ENCODE measurements around the gene IFNK. TPM values are rescaled to one million over a fixed set of nuclear protein-coding genes. Genes with fewer than 3 reads are reported as not detected.
"Not testable (repeated sequence)": the region's sequence is repeated elsewhere in the genome, so short reads cannot be mapped to it uniquely, and the experiment has no call there.

IFNK gene
- total RNA-seq, 1 experiment from 2014 or later, result not detected

- no peaks in the 10 kb centered on the region for H3K9me3 ChIP-seq (ENCODE audit: control insufficient read depth in 1 of 2, insufficient read depth in 1 of 2, low read depth in 1 of 2, low read length in 2 of 2)
- no peak overlapping the region for H3K9ac ChIP-seq (ENCODE audit: low read length)
- ChIA-PET CTCF (no interaction called here), RAD21 (ENCODE audit: low non-redundant PET in 1 of 2, low total read pairs in 2 of 2, uncharacterized antibody in 2 of 2, unreplicated experiment in 2 of 2) (no interaction called here), POLR2A (no interaction called here)
- no peaks in the 10 kb centered on the region for H3K36me3 ChIP-seq (ENCODE audit: control insufficient read depth in 1 of 2, insufficient read depth in 2 of 2, low read length in 2 of 2)
- no peaks in the 10 kb centered on the region for H4K20me1 ChIP-seq (ENCODE audit: insufficient read depth)
- no peaks in the 10 kb centered on the region for H3K79me2 ChIP-seq (ENCODE audit: insufficient read depth, low read length)
- TF ChIP-seq CBX3 (IDR thresholded peaks at IDR 0.05; ENCODE audit: low read depth) (peak; percentile 48; the same call in 1 of the 2 replicates), FOSL1 (IDR thresholded peaks at IDR 0.05; ENCODE audit: low read depth) (peak; percentile 73), ATF3 (IDR thresholded peaks at IDR 0.05) (no peak), ZNF274 (IDR thresholded peaks at IDR 0.05; ENCODE audit: low read depth, low read length) (no peak), JUND (IDR thresholded peaks at IDR 0.05) (peak; percentile 65), RAD21 (IDR thresholded peaks at IDR 0.05; ENCODE audit: low read depth) (no peak), EZH2phosphoT487 (IDR thresholded peaks at IDR 0.05; ENCODE audit: borderline replicate concordance) (no peak), SP1 (IDR thresholded peaks at IDR 0.05; ENCODE audit: low read depth) (peak; percentile 38)
- H3K9me2 ChIP-seq (ENCODE audit: insufficient read depth), result no peaks in the 10 kb centered on the region
- intact Hi-C loops (cut with micrococcal nuclease), result no loop called here
- H3K27ac ChIP-seq (ENCODE audit: low read depth, low read length), result peak overlapping the region; percentile 14; the same call in 1 of the 2 replicates
- peak overlapping the region; percentile 49 for H3K4me2 ChIP-seq (ENCODE audit: low read length)
- H3K27me3 ChIP-seq (ENCODE audit: insufficient read depth, low read length), result no peaks in the 10 kb centered on the region
- no peak overlapping the region for H3K4me3 ChIP-seq (replicated peaks in 1 of 2; ENCODE audit: low read depth in 1 of 2, low read length in 2 of 2)
- no peak for DNase-seq (ENCODE audit: low read depth, low spot score)
- no TSS peak for BruUV-seq (replicated peaks)
- H2AFZ ChIP-seq (ENCODE audit: low read depth, low read length, poor library complexity, severe bottlenecking), result peak overlapping the region; percentile 20
- ATAC-seq, result no peak
- H3K4me1 ChIP-seq (ENCODE audit: control insufficient read depth in 1 of 2, insufficient read depth in 2 of 2, low read length in 2 of 2), result peaks cover 6 to 10% of the 10 kb centered on the region in 2 experiments; a peak in 3 of 4 replicates
Observed at GRCh38 chr9:27499451-27499850, 24.6 kb upstream of the IFNK start.

- H3K36me3 ChIP-seq (ENCODE audit: control insufficient read depth in 1 of 2, insufficient read depth in 2 of 2, low read length in 2 of 2); H4K20me1 ChIP-seq (ENCODE audit: insufficient read depth); H3K4me1 ChIP-seq (ENCODE audit: control insufficient read depth in 1 of 2, insufficient read depth in 2 of 2, low read length in 2 of 2); DNase-seq (ENCODE audit: low read depth, low spot score); H3K27me3 ChIP-seq (ENCODE audit: insufficient read depth, low read length); H3K27ac ChIP-seq (ENCODE audit: low read depth, low read length); intact Hi-C loops (cut with micrococcal nuclease); POLR2A ChIA-PET; BruUV-seq (replicated peaks); H3K79me2 ChIP-seq (ENCODE audit: insufficient read depth, low read length); ATAC-seq; H3K4me3 ChIP-seq (replicated peaks in 1 of 2; ENCODE audit: low read depth in 1 of 2, low read length in 2 of 2); H3K9me3 ChIP-seq (ENCODE audit: control insufficient read depth in 1 of 2, insufficient read depth in 1 of 2, low read depth in 1 of 2, low read length in 2 of 2); H2AFZ ChIP-seq (ENCODE audit: low read depth, low read length, poor library complexity, severe bottlenecking); CTCF ChIA-PET; H3K9me2 ChIP-seq (ENCODE audit: insufficient read depth); RAD21 ChIA-PET (ENCODE audit: low non-redundant PET in 1 of 2, low total read pairs in 2 of 2, uncharacterized antibody in 2 of 2, unreplicated experiment in 2 of 2); H3K9ac ChIP-seq (ENCODE audit: low read length); H3K4me2 ChIP-seq (ENCODE audit: low read length): not testable (repeated sequence)
Observed at GRCh38 chr9:27500902-27501301, 23.2 kb upstream of the IFNK start.
